HEK293 (cell line): ENCODE measurements around the gene RASAL2.

Experiments
- GLIS1 ChIP-seq: fragments of 450-650 bp; formaldehyde crosslinking; IDR thresholded peaks from 2 replicates; pipeline ENCODE4 v1.5.1; 2016; ENCODE audit warnings: missing biosample characterization, missing genetic modification characterization
- KLF7 ChIP-seq: fragments of 450-650 bp; formaldehyde crosslinking; IDR thresholded peaks from 2 replicates; pipeline ENCODE4 v1.5.1; 2016; ENCODE audit warnings: missing biosample characterization, missing genetic modification characterization, borderline replicate concordance
- PBX3 ChIP-seq: sonication (generic); formaldehyde crosslinking; IDR thresholded peaks from 2 replicates; pipeline ENCODE4 v1.8.1; 2022; ENCODE audit warnings: mild to moderate bottlenecking, moderate library complexity, missing genetic modification reagents
- ZNF140 ChIP-seq: fragments of 450-650 bp; formaldehyde crosslinking; IDR thresholded peaks from 2 replicates; pipeline ENCODE4 v1.5.1; 2016; ENCODE audit warnings: missing biosample characterization, missing genetic modification characterization
- ZNF223 ChIP-seq: fragments of 450-650 bp; formaldehyde crosslinking; IDR thresholded peaks from 2 replicates; pipeline ENCODE4 v1.5.1; 2016; ENCODE audit warnings: missing biosample characterization, missing genetic modification characterization
- ZNF239 ChIP-seq: fragments of 450-650 bp; formaldehyde crosslinking; IDR thresholded peaks from 2 replicates; pipeline ENCODE4 v1.5.1; 2016; ENCODE audit warnings: missing biosample characterization, missing genetic modification characterization
- ZNF292 ChIP-seq: fragments of 450-650 bp; formaldehyde crosslinking; IDR thresholded peaks from 2 replicates; pipeline ENCODE4 v1.5.1; 2016; ENCODE audit warnings: low read depth, missing biosample characterization, missing genetic modification characterization, borderline replicate concordance
- ZNF423 ChIP-seq: fragments of 450-650 bp; formaldehyde crosslinking; IDR thresholded peaks from 2 replicates; pipeline ENCODE4 v1.5.1; 2016; ENCODE audit warnings: missing biosample characterization, missing genetic modification characterization
- ZNF670 ChIP-seq: fragments of 450-650 bp; formaldehyde crosslinking; IDR thresholded peaks from 2 replicates; pipeline ENCODE4 v1.5.1; 2016; ENCODE audit warnings: missing biosample characterization, missing genetic modification characterization, low read depth
- ZNF785 ChIP-seq: fragments of 450-650 bp; formaldehyde crosslinking; IDR thresholded peaks from 2 replicates; pipeline ENCODE4 v1.5.1; 2016; ENCODE audit warnings: missing biosample characterization, missing genetic modification characterization
- ZNF843 ChIP-seq: fragments of 450-650 bp; formaldehyde crosslinking; IDR thresholded peaks from 2 replicates; pipeline ENCODE4 v1.5.1; 2016; ENCODE audit warnings: missing biosample characterization, missing genetic modification characterization
- TF ChIP-seq, protein P1 (sequence below): fragments of 450-650 bp; formaldehyde crosslinking; IDR thresholded peaks from 2 replicates; pipeline ENCODE4 v1.5.1; 2016; ENCODE audit warnings: missing biosample characterization, missing genetic modification characterization

GRCh38 chr1:178284058-178284457 is 190.2 kb downstream of the RASAL2 start:
- no peak for TF ChIP-seq ZNF670 (tag by site-specific recombination)
- no peak for TF ChIP-seq ZNF292 (tag by site-specific recombination)
- TF ChIP-seq, protein P1, sequence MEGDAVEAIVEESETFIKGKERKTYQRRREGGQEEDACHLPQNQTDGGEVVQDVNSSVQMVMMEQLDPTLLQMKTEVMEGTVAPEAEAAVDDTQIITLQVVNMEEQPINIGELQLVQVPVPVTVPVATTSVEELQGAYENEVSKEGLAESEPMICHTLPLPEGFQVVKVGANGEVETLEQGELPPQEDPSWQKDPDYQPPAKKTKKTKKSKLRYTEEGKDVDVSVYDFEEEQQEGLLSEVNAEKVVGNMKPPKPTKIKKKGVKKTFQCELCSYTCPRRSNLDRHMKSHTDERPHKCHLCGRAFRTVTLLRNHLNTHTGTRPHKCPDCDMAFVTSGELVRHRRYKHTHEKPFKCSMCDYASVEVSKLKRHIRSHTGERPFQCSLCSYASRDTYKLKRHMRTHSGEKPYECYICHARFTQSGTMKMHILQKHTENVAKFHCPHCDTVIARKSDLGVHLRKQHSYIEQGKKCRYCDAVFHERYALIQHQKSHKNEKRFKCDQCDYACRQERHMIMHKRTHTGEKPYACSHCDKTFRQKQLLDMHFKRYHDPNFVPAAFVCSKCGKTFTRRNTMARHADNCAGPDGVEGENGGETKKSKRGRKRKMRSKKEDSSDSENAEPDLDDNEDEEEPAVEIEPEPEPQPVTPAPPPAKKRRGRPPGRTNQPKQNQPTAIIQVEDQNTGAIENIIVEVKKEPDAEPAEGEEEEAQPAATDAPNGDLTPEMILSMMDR (tag by site-specific recombination) = no peak
- no peak for TF ChIP-seq ZNF223
- no peak for TF ChIP-seq PBX3
- no peak for TF ChIP-seq GLIS1 (tag by site-specific recombination)
- TF ChIP-seq ZNF140 (tag by site-specific recombination) = no peak
- no peak for TF ChIP-seq ZNF843 (tag by site-specific recombination)
- TF ChIP-seq ZNF239 (tag by site-specific recombination) = no peak
- TF ChIP-seq KLF7 = no peak
- TF ChIP-seq ZNF785 (tag by site-specific recombination) = no peak
- no peak for TF ChIP-seq ZNF423
